WTC11 (cell line): Measurements from ENCODE around the gene PDK3. TPM values are rescaled to one million over a fixed set of nuclear protein-coding genes. Genes with fewer than 3 reads are reported as not detected.

Experiments
- ATAC-seq: fragments of 200-7000 bp; cut with Tn5 transposase; 2 replicates; pipeline ENCODE4 v1.10.0; 2021; ENCODE audit warnings: mild to moderate bottlenecking, moderate library complexity
- CTCF ChIA-PET: fragments of 300-600 bp; sonication (Branson Sonifier 250); formaldehyde crosslinking; loops from one replicate; lab custom pipeline; 2021; ENCODE audit warnings: antibody characterized with exemption; lab: Charles Lee
- POLR2A ChIA-PET: fragments of 350-600 bp; sonication (Branson Sonifier 250); formaldehyde crosslinking; loops from one replicate; lab custom pipeline; 2021; ENCODE audit warnings: antibody characterized with exemption; lab: Charles Lee
- DNase-seq: peaks from one replicate; pipeline ENCODE4 v3.0.0; 2021; ENCODE audit warnings: low spot score
- H3K27ac Mint-ChIP-seq: 2 replicates; pipeline ENCODE4 v1.8.0; 2021; ENCODE audit warnings: mixed read lengths
- H3K27me3 Mint-ChIP-seq: 2 replicates; pipeline ENCODE4 v1.8.0; 2021; ENCODE audit warnings: low read depth, mild to moderate bottlenecking, moderate library complexity, mixed read lengths
- H3K36me3 Mint-ChIP-seq: 2 replicates; pipeline ENCODE4 v1.8.0; 2021; ENCODE audit warnings: mixed read lengths
- H3K4me1 Mint-ChIP-seq: 2 replicates; pipeline ENCODE4 v1.8.0; 2022; ENCODE audit warnings: mixed read lengths
- H3K4me3 Mint-ChIP-seq: 2 replicates; pipeline ENCODE4 v1.8.0; 2021; ENCODE audit warnings: mild to moderate bottlenecking, moderate library complexity, mixed read lengths
- H3K9me3 Mint-ChIP-seq: 2 replicates; pipeline ENCODE4 v1.8.0; 2021; ENCODE audit warnings: mixed read lengths
- AR ChIP-seq: fragments of 250-450 bp; sonication (Bioruptor Pico); IDR thresholded peaks from 2 replicates; pipeline ENCODE4 v1.9.0; 2021; ENCODE audit warnings: mild to moderate bottlenecking
- CBFB ChIP-seq: sonication (generic); formaldehyde crosslinking; IDR thresholded peaks from 2 replicates; pipeline ENCODE4 v1.8.1; 2022; ENCODE audit warnings: mild to moderate bottlenecking, low read depth, missing genetic modification reagents
- CREM ChIP-seq: sonication (generic); formaldehyde crosslinking; IDR thresholded peaks from 2 replicates; pipeline ENCODE4 v1.8.1; 2022; ENCODE audit warnings: mild to moderate bottlenecking, missing genetic modification reagents, moderate library complexity
- E2F1 ChIP-seq: sonication (generic); formaldehyde crosslinking; IDR thresholded peaks from 2 replicates; pipeline ENCODE4 v1.8.0; 2022; ENCODE audit warnings: mild to moderate bottlenecking, missing genetic modification reagents
- ESRRA ChIP-seq: sonication (generic); formaldehyde crosslinking; IDR thresholded peaks from 2 replicates; pipeline ENCODE4 v1.8.1; 2022; ENCODE audit warnings: mild to moderate bottlenecking, missing genetic modification reagents, borderline replicate concordance
- FOXK1 ChIP-seq: sonication (generic); formaldehyde crosslinking; IDR thresholded peaks from 2 replicates; pipeline ENCODE4 v1.8.0; 2022; ENCODE audit warnings: mild to moderate bottlenecking, moderate library complexity, missing genetic modification reagents
- IRF1 ChIP-seq: sonication (generic); formaldehyde crosslinking; IDR thresholded peaks from 2 replicates; pipeline ENCODE4 v1.8.0; 2023; ENCODE audit warnings: missing genetic modification reagents
- JUN ChIP-seq: sonication (generic); formaldehyde crosslinking; IDR thresholded peaks from 2 replicates; pipeline ENCODE4 v1.8.0; 2023; ENCODE audit warnings: mild to moderate bottlenecking, missing genetic modification reagents
- MYBL2 ChIP-seq: sonication (generic); formaldehyde crosslinking; IDR thresholded peaks from 2 replicates; pipeline ENCODE4 v1.8.1; 2023; ENCODE audit warnings: mild to moderate bottlenecking, moderate library complexity, missing genetic modification reagents
- NR1H2 ChIP-seq: sonication (generic); formaldehyde crosslinking; IDR thresholded peaks from 2 replicates; pipeline ENCODE4 v1.9.0; 2021; ENCODE audit warnings: mild to moderate bottlenecking, moderate library complexity, missing genetic modification reagents
- OVOL2 ChIP-seq: fragments of 250-450 bp; sonication (Bioruptor Pico); IDR thresholded peaks from 2 replicates; pipeline ENCODE4 v1.9.0; 2021; ENCODE audit warnings: mild to moderate bottlenecking, borderline replicate concordance
- ZBTB43 ChIP-seq: sonication (generic); formaldehyde crosslinking; IDR thresholded peaks from 2 replicates; pipeline ENCODE4 v1.8.1; 2023; ENCODE audit warnings: mild to moderate bottlenecking, missing genetic modification reagents
- ZNF138 ChIP-seq: sonication (generic); formaldehyde crosslinking; conservative IDR thresholded peaks from 2 replicates; pipeline ENCODE4 v1.8.1; 2022; ENCODE audit warnings: mild to moderate bottlenecking, moderate library complexity, missing genetic modification reagents
- ZNF232 ChIP-seq: sonication (generic); formaldehyde crosslinking; IDR thresholded peaks from 2 replicates; pipeline ENCODE4 v1.8.0; 2022; ENCODE audit warnings: mild to moderate bottlenecking, missing genetic modification reagents
- ZNF263 ChIP-seq: sonication (generic); formaldehyde crosslinking; IDR thresholded peaks from 2 replicates; pipeline ENCODE4 v1.8.1; 2022; ENCODE audit warnings: low read depth, mild to moderate bottlenecking, moderate library complexity, missing genetic modification reagents
- ZNF317 ChIP-seq: sonication (generic); formaldehyde crosslinking; IDR thresholded peaks from 2 replicates; pipeline ENCODE4 v1.8.1; 2023; ENCODE audit warnings: low read depth, mild to moderate bottlenecking, moderate library complexity, missing genetic modification reagents, borderline replicate concordance
- ZNF416 ChIP-seq: fragments of 250-450 bp; sonication (Bioruptor Pico); IDR thresholded peaks from 2 replicates; pipeline ENCODE4 v1.9.0; 2021; ENCODE audit warnings: mild to moderate bottlenecking, inconsistent platforms
- ZNF671 ChIP-seq: fragments of 250-450 bp; sonication (Bioruptor Pico); IDR thresholded peaks from 2 replicates; pipeline ENCODE4 v1.8.0; 2021; ENCODE audit warnings: mild to moderate bottlenecking
- total RNA-seq: library from RNA; stranded (reverse); gene quantifications from 3 replicates; pipeline ENCODE4 v1.2.3, GENCODE V29; 2021
- TF ChIP-seq, protein P1 (sequence below): sonication (generic); formaldehyde crosslinking; conservative IDR thresholded peaks from 2 replicates; pipeline ENCODE4 v1.8.1; 2022; ENCODE audit warnings: mild to moderate bottlenecking, missing genetic modification reagents
- TF ChIP-seq, protein P2 (sequence below): fragments of 200-600 bp; IDR thresholded peaks from 2 replicates; pipeline ENCODE4 v1.8.0; 2022; ENCODE audit warnings: antibody characterized with exemption
- TF ChIP-seq, protein P3 (sequence below): sonication (generic); formaldehyde crosslinking; IDR thresholded peaks from 2 replicates; pipeline ENCODE4 v1.8.1; 2023; ENCODE audit warnings: mild to moderate bottlenecking, missing genetic modification reagents
- TF ChIP-seq, protein P4 (sequence below): fragments of 250-450 bp; sonication (Bioruptor Pico); IDR thresholded peaks from 2 replicates; pipeline ENCODE4 v1.8.0; 2021; ENCODE audit warnings: mild to moderate bottlenecking

The PDK3 gene
- total RNA-seq, 1 experiment from 2014 or later: 34.4 TPM

DNA sequence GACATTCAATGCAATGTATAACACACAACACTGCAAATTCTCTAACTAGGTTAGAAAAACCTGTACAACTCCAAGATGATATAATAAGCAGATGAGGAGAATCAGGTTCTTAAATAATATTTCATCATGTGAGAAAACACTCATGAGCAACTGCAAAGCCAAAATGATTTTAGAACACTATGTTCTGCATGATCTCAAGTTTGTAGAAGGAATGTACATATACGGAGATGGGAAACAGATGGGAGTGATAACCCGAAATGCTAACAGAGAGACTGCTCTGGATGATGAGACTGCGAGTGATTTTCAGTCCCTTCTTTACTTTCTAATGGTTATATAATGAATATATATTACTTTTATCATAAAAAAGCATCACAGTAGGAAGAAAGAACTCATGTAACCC, 101.2 kb downstream of the PDK3 start:
- TF ChIP-seq, protein P1, sequence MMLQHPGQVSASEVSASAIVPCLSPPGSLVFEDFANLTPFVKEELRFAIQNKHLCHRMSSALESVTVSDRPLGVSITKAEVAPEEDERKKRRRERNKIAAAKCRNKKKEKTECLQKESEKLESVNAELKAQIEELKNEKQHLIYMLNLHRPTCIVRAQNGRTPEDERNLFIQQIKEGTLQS: no peak
- no peak for TF ChIP-seq FOXK1 (CRISPR knock-in tag)
- no peak for TF ChIP-seq ESRRA (CRISPR knock-in tag)
- no peak for TF ChIP-seq OVOL2 (CRISPR knock-in tag)
- TF ChIP-seq, all 79 proteins: peak for 0
- no peak overlapping the region for H3K27ac Mint-ChIP-seq
- ATAC-seq (no peak), DNase-seq (no peak)
- ChIA-PET POLR2A (no interaction called here), CTCF (no interaction called here)
- H3K36me3 Mint-ChIP-seq: peaks cover 11% of the 10 kb centered on the region
- no peak overlapping the region for H3K4me3 Mint-ChIP-seq
- no peaks in the 10 kb centered on the region for H3K9me3 Mint-ChIP-seq
- no peaks in the 10 kb centered on the region for H3K4me1 Mint-ChIP-seq
- H3K27me3 Mint-ChIP-seq: no peaks in the 10 kb centered on the region

GRCh38 chrX:24567169-24567568, 102.1 kb downstream of the PDK3 start:
- Mint-ChIP-seq H3K4me3 (no peak overlapping the region), H3K36me3 (peaks cover 11% of the 10 kb centered on the region), H3K9me3 (no peaks in the 10 kb centered on the region), H3K27ac (no peak overlapping the region), H3K27me3 (no peaks in the 10 kb centered on the region), H3K4me1 (no peaks in the 10 kb centered on the region)
- DNase-seq (no peak), ATAC-seq (no peak)
- ChIA-PET CTCF (no interaction called here), POLR2A (no interaction called here)
- no peak for TF ChIP-seq IRF1 (CRISPR knock-in tag)
- no peak for TF ChIP-seq ZNF416 (CRISPR knock-in tag)
- TF ChIP-seq, protein P2, sequence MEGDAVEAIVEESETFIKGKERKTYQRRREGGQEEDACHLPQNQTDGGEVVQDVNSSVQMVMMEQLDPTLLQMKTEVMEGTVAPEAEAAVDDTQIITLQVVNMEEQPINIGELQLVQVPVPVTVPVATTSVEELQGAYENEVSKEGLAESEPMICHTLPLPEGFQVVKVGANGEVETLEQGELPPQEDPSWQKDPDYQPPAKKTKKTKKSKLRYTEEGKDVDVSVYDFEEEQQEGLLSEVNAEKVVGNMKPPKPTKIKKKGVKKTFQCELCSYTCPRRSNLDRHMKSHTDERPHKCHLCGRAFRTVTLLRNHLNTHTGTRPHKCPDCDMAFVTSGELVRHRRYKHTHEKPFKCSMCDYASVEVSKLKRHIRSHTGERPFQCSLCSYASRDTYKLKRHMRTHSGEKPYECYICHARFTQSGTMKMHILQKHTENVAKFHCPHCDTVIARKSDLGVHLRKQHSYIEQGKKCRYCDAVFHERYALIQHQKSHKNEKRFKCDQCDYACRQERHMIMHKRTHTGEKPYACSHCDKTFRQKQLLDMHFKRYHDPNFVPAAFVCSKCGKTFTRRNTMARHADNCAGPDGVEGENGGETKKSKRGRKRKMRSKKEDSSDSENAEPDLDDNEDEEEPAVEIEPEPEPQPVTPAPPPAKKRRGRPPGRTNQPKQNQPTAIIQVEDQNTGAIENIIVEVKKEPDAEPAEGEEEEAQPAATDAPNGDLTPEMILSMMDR: no peak
- TF ChIP-seq ZNF138: no peak
- TF ChIP-seq, protein P3, sequence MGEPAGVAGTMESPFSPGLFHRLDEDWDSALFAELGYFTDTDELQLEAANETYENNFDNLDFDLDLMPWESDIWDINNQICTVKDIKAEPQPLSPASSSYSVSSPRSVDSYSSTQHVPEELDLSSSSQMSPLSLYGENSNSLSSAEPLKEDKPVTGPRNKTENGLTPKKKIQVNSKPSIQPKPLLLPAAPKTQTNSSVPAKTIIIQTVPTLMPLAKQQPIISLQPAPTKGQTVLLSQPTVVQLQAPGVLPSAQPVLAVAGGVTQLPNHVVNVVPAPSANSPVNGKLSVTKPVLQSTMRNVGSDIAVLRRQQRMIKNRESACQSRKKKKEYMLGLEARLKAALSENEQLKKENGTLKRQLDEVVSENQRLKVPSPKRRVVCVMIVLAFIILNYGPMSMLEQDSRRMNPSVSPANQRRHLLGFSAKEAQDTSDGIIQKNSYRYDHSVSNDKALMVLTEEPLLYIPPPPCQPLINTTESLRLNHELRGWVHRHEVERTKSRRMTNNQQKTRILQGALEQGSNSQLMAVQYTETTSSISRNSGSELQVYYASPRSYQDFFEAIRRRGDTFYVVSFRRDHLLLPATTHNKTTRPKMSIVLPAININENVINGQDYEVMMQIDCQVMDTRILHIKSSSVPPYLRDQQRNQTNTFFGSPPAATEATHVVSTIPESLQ: no peak
- TF ChIP-seq ZNF317: no peak
- TF ChIP-seq, protein P4, sequence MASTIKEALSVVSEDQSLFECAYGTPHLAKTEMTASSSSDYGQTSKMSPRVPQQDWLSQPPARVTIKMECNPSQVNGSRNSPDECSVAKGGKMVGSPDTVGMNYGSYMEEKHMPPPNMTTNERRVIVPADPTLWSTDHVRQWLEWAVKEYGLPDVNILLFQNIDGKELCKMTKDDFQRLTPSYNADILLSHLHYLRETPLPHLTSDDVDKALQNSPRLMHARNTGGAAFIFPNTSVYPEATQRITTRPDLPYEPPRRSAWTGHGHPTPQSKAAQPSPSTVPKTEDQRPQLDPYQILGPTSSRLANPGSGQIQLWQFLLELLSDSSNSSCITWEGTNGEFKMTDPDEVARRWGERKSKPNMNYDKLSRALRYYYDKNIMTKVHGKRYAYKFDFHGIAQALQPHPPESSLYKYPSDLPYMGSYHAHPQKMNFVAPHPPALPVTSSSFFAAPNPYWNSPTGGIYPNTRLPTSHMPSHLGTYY (CRISPR knock-in tag): no peak
- TF ChIP-seq MYBL2 (CRISPR knock-in tag): no peak
- TF ChIP-seq JUN (CRISPR knock-in tag): no peak
- no peak for TF ChIP-seq ZNF263 (CRISPR knock-in tag)
- no peak for TF ChIP-seq NR1H2 (CRISPR knock-in tag)
- no peak for TF ChIP-seq AR (CRISPR knock-in tag)
- TF ChIP-seq ZNF232: no peak
- no peak for TF ChIP-seq E2F1 (CRISPR knock-in tag)
- TF ChIP-seq OVOL2 (CRISPR knock-in tag): no peak
- TF ChIP-seq CBFB (CRISPR knock-in tag): no peak
- TF ChIP-seq ZNF671 (CRISPR knock-in tag): no peak
- no peak for TF ChIP-seq ZBTB43 (CRISPR knock-in tag)
- no peak for TF ChIP-seq CREM (CRISPR knock-in tag)
